GM10266 (cell line): Measurements from ENCODE around the gene DYNC2LI1.

Source experiments
- DNase-seq: peaks from one replicate; pipeline ENCODE4 v3.0.0; 2012; ENCODE audit errors: extremely low spot score
- TF ChIP-seq, protein P1 (sequence below): IDR thresholded peaks from 2 replicates; pipeline ENCODE4 v1.5.1; 2012; ENCODE audit warnings: mild to moderate bottlenecking, low read depth; ENCODE audit not compliant: control insufficient read depth, insufficient read depth; ENCODE audit errors: missing control alignments

The DYNC2LI1 gene

GRCh38 chr2:43854671-43855070 is 80.8 kb downstream of the DYNC2LI1 start:
- TF ChIP-seq, protein P1, sequence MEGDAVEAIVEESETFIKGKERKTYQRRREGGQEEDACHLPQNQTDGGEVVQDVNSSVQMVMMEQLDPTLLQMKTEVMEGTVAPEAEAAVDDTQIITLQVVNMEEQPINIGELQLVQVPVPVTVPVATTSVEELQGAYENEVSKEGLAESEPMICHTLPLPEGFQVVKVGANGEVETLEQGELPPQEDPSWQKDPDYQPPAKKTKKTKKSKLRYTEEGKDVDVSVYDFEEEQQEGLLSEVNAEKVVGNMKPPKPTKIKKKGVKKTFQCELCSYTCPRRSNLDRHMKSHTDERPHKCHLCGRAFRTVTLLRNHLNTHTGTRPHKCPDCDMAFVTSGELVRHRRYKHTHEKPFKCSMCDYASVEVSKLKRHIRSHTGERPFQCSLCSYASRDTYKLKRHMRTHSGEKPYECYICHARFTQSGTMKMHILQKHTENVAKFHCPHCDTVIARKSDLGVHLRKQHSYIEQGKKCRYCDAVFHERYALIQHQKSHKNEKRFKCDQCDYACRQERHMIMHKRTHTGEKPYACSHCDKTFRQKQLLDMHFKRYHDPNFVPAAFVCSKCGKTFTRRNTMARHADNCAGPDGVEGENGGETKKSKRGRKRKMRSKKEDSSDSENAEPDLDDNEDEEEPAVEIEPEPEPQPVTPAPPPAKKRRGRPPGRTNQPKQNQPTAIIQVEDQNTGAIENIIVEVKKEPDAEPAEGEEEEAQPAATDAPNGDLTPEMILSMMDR, result no peak
- DNase-seq, result no peak

GRCh38 chr2:43855292-43855691 is 81.5 kb downstream of the DYNC2LI1 start:
- TF ChIP-seq, protein P1, result no peak
- DNase-seq, result no peak
